GM19455 (cell line): Measurements from ENCODE around the gene KRT6B.
"Not testable (repeated sequence)": the region's sequence is repeated elsewhere in the genome, so short reads cannot be mapped to it uniquely, and the experiment has no call there.

Experiments
- ATAC-seq: cut with Tn5 transposase; IDR thresholded peaks from one replicate; pipeline ENCODE4 v1.9.1; 2021; ENCODE audit not compliant: unreplicated experiment

The KRT6B gene

GRCh38 chr12:52452101-52452500 lies at the start of gene KRT6B:
Gene KRT6B (minus strand): TSS chr12:52452146. CDS start chr12:52452078, 68 bp downstream.
- no peak for ATAC-seq

DNA sequence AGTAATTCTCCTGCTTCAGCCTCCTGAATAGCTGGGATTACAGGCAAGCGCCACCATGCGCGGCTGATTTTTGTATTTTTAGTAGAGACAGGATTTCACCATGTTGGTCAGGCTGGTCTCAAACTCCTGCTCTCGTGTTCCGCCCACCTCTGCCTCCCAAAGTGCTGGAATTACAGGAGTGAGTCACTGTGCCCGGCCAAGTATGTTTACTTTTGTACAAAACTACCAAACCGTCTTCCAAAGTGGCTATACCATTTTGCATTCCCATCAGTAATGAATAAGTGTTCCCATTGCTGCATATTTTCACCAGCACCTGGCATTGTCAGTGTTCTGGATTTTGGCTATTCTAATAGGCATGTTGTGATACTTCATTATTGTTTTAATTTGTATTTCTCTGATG lies 49.5 kb upstream of the KRT6B start:
- no peak for ATAC-seq

GRCh38 chr12:52500574-52500973 lies 48.6 kb upstream of the KRT6B start:
- not testable (repeated sequence) for ATAC-seq

GRCh38 chr12:52499806-52500560 lies 48.0 kb upstream of the KRT6B start:
- no peak for ATAC-seq

DNA sequence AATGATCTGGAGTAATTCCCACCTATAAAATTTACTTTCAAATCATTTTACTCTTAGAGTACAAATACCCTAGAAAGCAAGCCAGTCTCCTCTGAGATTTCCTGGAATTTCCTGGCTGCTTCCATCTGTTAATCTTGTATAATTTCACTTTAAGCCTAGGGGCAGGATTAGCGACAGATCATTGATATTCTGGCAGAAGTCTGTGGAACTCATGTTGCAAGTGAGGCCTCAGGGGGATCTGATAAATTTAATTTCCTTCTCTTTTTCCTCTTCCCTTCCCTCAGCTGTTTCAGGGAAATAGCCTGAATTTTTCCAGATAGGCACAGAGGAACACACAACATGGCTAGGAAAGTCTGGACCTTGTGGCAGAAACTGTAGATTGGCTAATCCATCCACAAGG lies 47.0 kb upstream of the KRT6B start:
- no peak for ATAC-seq

DNA sequence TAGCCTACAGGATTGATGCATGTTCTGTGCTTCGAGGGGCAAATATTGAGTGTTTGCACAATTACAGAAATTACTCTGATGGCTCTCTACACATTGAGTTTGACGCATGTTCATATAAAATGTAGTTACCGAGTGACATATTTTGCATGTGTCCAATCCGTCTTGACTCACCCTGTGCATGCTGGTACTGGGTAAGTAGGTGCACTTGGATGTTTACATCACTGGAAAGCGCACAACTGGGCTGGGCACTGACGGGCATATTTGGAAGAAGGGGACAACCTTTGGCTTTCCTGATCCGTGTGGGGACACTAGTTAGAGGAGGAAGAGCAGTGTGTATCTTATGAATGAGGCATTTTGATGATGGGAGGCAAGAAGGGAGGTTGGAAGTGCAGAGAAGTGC lies 46.0 kb upstream of the KRT6B start:
- ATAC-seq, result no peak

DNA sequence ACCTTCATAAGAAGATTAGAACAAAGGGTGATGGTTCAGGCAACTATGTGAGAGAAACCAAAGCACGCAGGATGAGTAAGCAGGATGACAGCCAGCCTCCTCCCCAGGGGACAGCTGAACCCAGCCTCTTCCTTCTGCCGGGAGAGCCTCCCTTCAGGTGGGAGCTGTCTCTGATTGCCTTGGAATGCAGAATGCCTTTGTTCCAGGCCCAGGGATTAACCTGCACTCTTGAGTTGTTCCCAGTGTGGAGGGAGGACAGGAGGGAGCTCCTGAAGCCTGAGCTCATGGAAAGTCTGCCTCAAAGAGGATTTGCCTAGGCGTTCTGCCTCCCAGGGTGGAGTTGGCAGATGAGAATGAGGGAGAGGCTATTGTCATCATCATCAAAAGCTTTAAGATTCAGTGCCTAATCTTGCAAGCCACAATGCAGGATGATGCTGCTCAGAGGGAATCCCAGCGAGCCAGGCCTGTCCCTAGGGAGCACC lies 44.7 kb upstream of the KRT6B start:
- no peak for ATAC-seq

DNA sequence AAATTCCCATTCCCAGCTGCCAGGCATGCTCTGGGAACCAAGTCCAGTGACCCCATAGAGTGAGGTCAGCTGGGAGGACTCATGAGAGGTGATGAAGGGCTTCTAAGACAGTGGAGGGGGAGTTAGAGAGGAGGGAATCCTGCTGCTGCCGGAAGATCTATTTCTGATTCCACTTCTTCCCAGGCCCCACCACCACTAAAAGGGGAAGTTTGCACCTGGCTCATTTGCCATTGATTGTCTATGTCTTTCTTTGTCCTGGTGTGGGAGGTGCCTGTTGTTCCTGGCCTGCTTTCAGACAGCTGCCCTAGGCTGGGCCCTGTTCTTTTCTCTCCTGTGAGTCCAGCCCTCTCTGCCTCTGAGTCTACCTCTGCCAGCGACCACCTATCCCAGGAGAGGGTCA lies 44.1 kb upstream of the KRT6B start:
- ATAC-seq, result no peak

- no peak for ATAC-seq
These were observed 43.4 kb upstream of the KRT6B start for GRCh38 chr12:52495389-52495788.

- ATAC-seq, result no peak
These were observed 42.6 kb upstream of the KRT6B start for GRCh38 chr12:52494518-52494917.

- ATAC-seq, result no peak
These were observed 42.2 kb upstream of the KRT6B start for GRCh38 chr12:52494100-52494499.

GRCh38 chr12:52493172-52493571 lies 41.2 kb upstream of the KRT6B start, which contains the start of gene KRT6A:
Gene KRT6A (minus strand): TSS chr12:52493257. CDS start chr12:52493188, 69 bp downstream.
- no peak for ATAC-seq

DNA sequence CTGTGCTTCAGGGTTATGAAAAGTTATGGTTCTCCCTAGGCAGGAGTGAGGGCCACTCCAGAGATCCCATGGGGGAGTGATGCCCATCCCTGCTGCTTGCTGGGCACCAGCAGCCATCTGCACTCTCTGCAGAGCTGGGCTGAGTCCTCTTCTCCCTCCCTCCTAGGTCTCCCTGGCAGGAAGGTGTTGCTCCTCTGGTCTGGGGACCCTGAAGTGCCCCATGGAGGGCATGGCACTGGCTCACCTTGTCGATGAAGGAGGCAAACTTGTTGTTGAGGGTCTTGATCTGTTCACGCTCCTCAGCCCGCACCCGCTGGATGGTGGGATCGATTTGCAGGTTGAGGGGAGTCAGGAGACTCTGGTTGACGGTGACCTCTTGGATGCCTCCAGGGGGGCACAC lies 40.5 kb upstream of the KRT6B start:
- not testable (repeated sequence) for ATAC-seq

- not testable (repeated sequence) for ATAC-seq
These were observed 39.5 kb upstream of the KRT6B start for GRCh38 chr12:52491495-52491894.

DNA sequence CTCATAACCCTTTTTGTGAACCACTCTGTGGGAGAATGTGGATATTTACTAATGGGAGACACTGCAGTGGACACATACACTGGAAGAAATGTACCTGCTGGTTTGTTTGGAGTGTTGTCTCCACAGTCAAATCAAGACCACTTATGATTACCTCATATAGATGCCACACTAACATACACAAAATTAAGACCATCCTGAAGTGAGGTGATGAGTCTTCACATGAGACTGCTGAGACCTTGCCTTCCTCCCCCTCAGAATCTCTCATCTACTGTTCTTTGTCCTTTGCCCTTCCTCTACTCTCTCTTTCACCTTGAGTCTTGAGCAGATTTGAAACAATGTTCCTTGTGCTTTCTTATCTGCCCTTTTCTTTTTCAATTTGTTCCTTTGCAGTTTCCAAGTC lies 36.8 kb upstream of the KRT6B start:
- no peak for ATAC-seq

GRCh38 chr12:52487744-52488443 lies 35.9 kb upstream of the KRT6B start:
- not testable (repeated sequence) for ATAC-seq

GRCh38 chr12:52487211-52487610 lies 35.3 kb upstream of the KRT6B start:
- no peak for ATAC-seq

- no peak for ATAC-seq
These were observed 34.5 kb upstream of the KRT6B start for GRCh38 chr12:52486166-52487105.

DNA sequence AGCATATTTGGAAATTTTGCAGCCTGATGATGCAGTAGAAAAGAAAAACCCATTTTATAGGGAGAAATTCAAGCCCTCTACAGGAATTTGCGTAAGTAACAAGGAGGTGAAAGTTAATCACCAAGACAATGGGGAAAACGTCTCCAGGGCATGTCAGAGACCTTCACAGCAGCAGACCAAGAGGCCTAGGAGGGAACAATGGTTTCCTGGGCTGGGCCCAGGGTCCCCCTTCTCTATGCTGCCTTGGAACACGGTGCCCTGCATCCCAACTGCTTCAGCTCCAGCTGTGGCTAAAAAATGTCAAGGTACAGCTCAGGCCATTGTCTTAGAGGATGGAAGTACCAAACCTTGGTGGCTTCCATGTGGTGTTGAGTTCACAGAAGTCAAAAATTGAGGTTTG lies 28.1 kb upstream of the KRT6B start:
- no peak for ATAC-seq

- no peak for ATAC-seq
These were observed 25.7 kb upstream of the KRT6B start for GRCh38 chr12:52477651-52478050.

DNA sequence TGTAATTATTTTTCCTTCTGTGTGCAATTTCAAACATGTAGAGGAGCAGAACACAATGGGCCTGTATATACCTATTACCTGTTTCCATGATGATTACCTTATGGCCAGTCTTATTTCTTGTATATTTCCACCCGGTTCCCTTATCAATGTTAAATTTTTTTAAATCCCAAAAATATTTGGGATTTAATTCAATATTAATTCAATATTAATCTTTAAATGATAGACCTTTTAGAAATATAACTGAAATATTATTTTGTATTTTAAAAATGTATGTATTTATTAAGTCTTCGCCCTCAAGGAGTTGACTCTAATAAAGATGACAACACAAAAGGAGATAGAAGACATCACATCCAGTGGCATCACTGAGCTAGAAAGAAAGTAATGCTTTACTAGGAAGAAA lies 22.3 kb upstream of the KRT6B start:
- ATAC-seq, result no peak
